22Rv1 (cell line): ENCODE measurements around the gene SMNDC1.

Experiments used
- CTCF ChIP-seq: fragments of 450-650 bp; IDR thresholded peaks from 2 replicates; pipeline ENCODE4 v1.5.1; 2017; ENCODE audit warnings: mild to moderate bottlenecking
- ZFX ChIP-seq: fragments of 450-650 bp; IDR thresholded peaks from 2 replicates; pipeline ENCODE4 v1.6.1; 2017; ENCODE audit warnings: antibody characterized with exemption, borderline replicate concordance

GRCh38 chr10:110345286-110345685 is 40.6 kb upstream of the SMNDC1 start:
- TF ChIP-seq CTCF (no peak), ZFX (no peak)
